IMR-90 (cell line): ENCODE results near the gene DONSON. TPM values are rescaled to one million over a fixed set of nuclear protein-coding genes. Genes with fewer than 3 reads are reported as not detected.

Experiments
- ATAC-seq: fragments of 200-7000 bp; cut with Tn5 transposase; 2 replicates; pipeline ENCODE4 v1.9.1; 2020; ENCODE audit warnings: low read depth, mild to moderate bottlenecking, moderate library complexity
- BruUV-seq: library from RNA; stranded (reverse); fragments of 400-500 nt; replicated peaks from 2 replicates; lab custom pipeline; 2021; lab: Mats Ljungman, UMichigan
- CTCF ChIA-PET: fragments of 300-600 bp; formaldehyde crosslinking; extraction: SDS; loops from one replicate; lab custom pipeline; 2021; ENCODE audit warnings: antibody characterized with exemption; lab: Yijun Ruan, JAX
- POLR2A ChIA-PET: fragments of 300-600 bp; sonication (Branson Sonifier 250); formaldehyde crosslinking; loops from one replicate; lab custom pipeline; 2022; ENCODE audit warnings: antibody characterized with exemption; ENCODE audit not compliant: unreplicated experiment; lab: Charles Lee
- DNase-seq: peaks from one replicate; pipeline ENCODE4 v3.0.0; 2013
- H2AFZ ChIP-seq: replicated peaks from 2 replicates; pipeline ENCODE3; 2013; ENCODE audit warnings: low read length, mild to moderate bottlenecking; ENCODE audit not compliant: poor library complexity
- H2AK5ac ChIP-seq: 2 replicates; pipeline ENCODE4 v1.6.1; 2013; ENCODE audit warnings: low read depth, low read length, inconsistent platforms
- H2AK9ac ChIP-seq: replicated peaks from 2 replicates; pipeline ENCODE3; 2013; ENCODE audit warnings: mild to moderate bottlenecking, low read depth, low read length, moderate library complexity; ENCODE audit not compliant: poor library complexity
- H2BK120ac ChIP-seq: 2 replicates; pipeline ENCODE4 v1.6.1; 2013; ENCODE audit warnings: low read depth, low read length, inconsistent platforms
- H2BK15ac ChIP-seq: 3 replicates; pipeline ENCODE4 v1.6.1; 2013; ENCODE audit warnings: low read depth, low read length, inconsistent platforms
- H2BK20ac ChIP-seq: 2 replicates; pipeline ENCODE4 v1.6.1; 2013; ENCODE audit warnings: low read depth, mild to moderate bottlenecking, inconsistent platforms, low read length, moderate library complexity
- H2BK5ac ChIP-seq: 2 replicates; pipeline ENCODE4 v1.6.1; 2013; ENCODE audit warnings: mild to moderate bottlenecking, low read depth, low read length, inconsistent platforms; ENCODE audit not compliant: poor library complexity, severe bottlenecking
- H3K14ac ChIP-seq: replicated peaks from 2 replicates; pipeline ENCODE4 v1.6.1; 2013; ENCODE audit warnings: low read depth, low read length, inconsistent platforms
- H3K18ac ChIP-seq: 2 replicates; pipeline ENCODE4 v1.6.1; 2013; ENCODE audit warnings: low read depth, low read length, control low read depth
- H3K23ac ChIP-seq: 2 replicates; pipeline ENCODE4 v1.6.1; 2013; ENCODE audit warnings: low read depth, low read length, inconsistent platforms
- H3K27ac ChIP-seq: 2 replicates; pipeline ENCODE4 v1.5.1; 2013; ENCODE audit warnings: mild to moderate bottlenecking, control low read depth, low read length; ENCODE audit not compliant: insufficient read depth
- H3K27me3 ChIP-seq: 2 replicates; pipeline ENCODE4 v1.6.1; 2013; ENCODE audit warnings: low read length; ENCODE audit not compliant: control insufficient read depth, insufficient read depth
- H3K36me3 ChIP-seq: 2 replicates; pipeline ENCODE4 v1.6.1; 2013; ENCODE audit warnings: low read length, mixed read lengths; ENCODE audit not compliant: control insufficient read depth, insufficient read depth
- H3K4ac ChIP-seq: 2 replicates; pipeline ENCODE4 v1.6.1; 2013; ENCODE audit warnings: low read depth, low read length, inconsistent platforms
- H3K4me1 ChIP-seq: 2 replicates; pipeline ENCODE4 v1.6.1; 2013; ENCODE audit warnings: low read length, mixed read lengths; ENCODE audit not compliant: control insufficient read depth, insufficient read depth
- H3K4me2 ChIP-seq: 2 replicates; pipeline ENCODE4 v1.6.1; 2013; ENCODE audit warnings: low read depth, mild to moderate bottlenecking, control low read depth, low read length, moderate library complexity
- H3K4me3 ChIP-seq: 2 replicates; pipeline ENCODE4 v1.5.1; 2013; ENCODE audit warnings: low read depth, mild to moderate bottlenecking, control low read depth, low read length, moderate library complexity; ENCODE audit not compliant: insufficient read depth
- H3K56ac ChIP-seq: 2 replicates; pipeline ENCODE4 v1.6.1; 2013; ENCODE audit warnings: low read length, inconsistent platforms; ENCODE audit not compliant: insufficient read depth; ENCODE audit errors: extremely low read depth
- H3K79me1 ChIP-seq, 2 experiments: 2 replicates each; pipeline ENCODE4 v1.6.1; 2013; ENCODE audit warnings: low read length in 2 of 2, inconsistent platforms in 1 of 2, low read depth in 1 of 2
- H3K9ac ChIP-seq: 2 replicates; pipeline ENCODE4 v1.6.1; 2013; ENCODE audit warnings: low read depth, low read length, control low read depth
- H3K9me1 ChIP-seq: 2 replicates; pipeline ENCODE4 v1.6.1; 2013; ENCODE audit warnings: low read length, inconsistent platforms; ENCODE audit not compliant: insufficient read depth
- H3K9me3 ChIP-seq: 2 replicates; pipeline ENCODE4 v1.6.1; 2013; ENCODE audit warnings: low read length; ENCODE audit not compliant: control insufficient read depth, insufficient read depth
- H4K20me1 ChIP-seq: 2 replicates; pipeline ENCODE4 v1.6.1; 2013; ENCODE audit warnings: low read length, inconsistent platforms; ENCODE audit not compliant: insufficient read depth
- H4K5ac ChIP-seq: 2 replicates; pipeline ENCODE4 v1.6.1; 2013; ENCODE audit warnings: mild to moderate bottlenecking, low read depth, low read length, control low read depth
- H4K8ac ChIP-seq, 2 experiments: 2 replicates each; pipeline ENCODE4 v1.6.1; 2013; ENCODE audit warnings: low read depth in 2 of 2, low read length in 2 of 2, control low read depth in 1 of 2, inconsistent platforms in 1 of 2
- H4K91ac ChIP-seq: 2 replicates; pipeline ENCODE4 v1.6.1; 2013; ENCODE audit warnings: low read depth, low read length, inconsistent platforms; ENCODE audit not compliant: insufficient read depth
- CEBPB ChIP-seq: IDR thresholded peaks from 2 replicates; pipeline ENCODE4 v1.6.1; 2012; ENCODE audit warnings: low read depth, low read length, improper control_type of control experiment
- MXI1 ChIP-seq: IDR thresholded peaks from 2 replicates; pipeline ENCODE4 v1.6.1; 2012; ENCODE audit warnings: low read depth, mild to moderate bottlenecking, low read length, moderate library complexity, borderline replicate concordance
- WGBS, 2 experiments: methylation state at CpG; one replicate each; pipeline versions ENCODE4 v1.1.5 to v1.1.7; 2013; ENCODE audit warnings: missing lambda C conversion rate in 2 of 2; ENCODE audit not compliant: insufficient read length in 1 of 2; ENCODE audit errors: extremely low coverage in 2 of 2; 5-methylcytosine and 5-hydroxymethylcytosine counted together
- dilution Hi-C: fragments of 300-500 bp; cut with HindIII; formaldehyde crosslinking; loops from one replicate; pipeline ENCODE4 v1.14.3; 2018; ENCODE audit warnings: low sequenced_read_pairs; ENCODE audit not compliant: unreplicated experiment
- in situ Hi-C: fragments of 300-500 bp; cut with MboI; formaldehyde crosslinking; loops from 3 replicates; pipeline ENCODE4 v1.14.3; 2019; ENCODE audit warnings: low sequenced_read_pairs, inconsistent platforms, mixed read lengths
- intact Hi-C: fragments of 100-400 bp; cut with micrococcal nuclease; formaldehyde crosslinking; loops from 2 replicates; pipeline ENCODE4 v1.10.0; 2022
- polyA plus RNA-seq, 3 experiments: library from polyadenylated mRNA; depleted of rRNA; stranded (reverse); fragments of >200 nt; gene quantifications; 2 replicates each; pipeline ENCODE4 v1.2.3, GENCODE V29; 2012; ENCODE audit warnings: low replicate concordance in 1 of 3
- total RNA-seq: library from RNA; depleted of rRNA; stranded (reverse); fragments of >200 nt; gene quantifications from 2 replicates; pipeline ENCODE4 v1.2.3, GENCODE V29; 2012

DONSON gene
- total and polyA plus RNA-seq, 2 of the 4 experiments (the other 2 are of a cell fraction), result 14.3 to 16.6 TPM

GRCh38 chr21:33552093-33552998 is 36.1 kb downstream of the DONSON start:
- no peak overlapping the region for H3K14ac ChIP-seq
- 97% methylated on average over 21 of the region's 24 CpGs; no CpG with 5 or more reads in 1 of the 2 experiments for WGBS, 2 experiments
- no TSS peak for BruUV-seq
- H3K18ac ChIP-seq, result no peak overlapping the region
- H3K4me2 ChIP-seq, result no peak overlapping the region
- no peak overlapping the region for H3K23ac ChIP-seq
- H3K9me3 ChIP-seq, result no peaks in the 10 kb centered on the region
- no peak overlapping the region for H3K9ac ChIP-seq
- H3K4me3 ChIP-seq, result no peak overlapping the region
- peaks cover 92% of the 10 kb centered on the region for H4K20me1 ChIP-seq
- H3K9me1 ChIP-seq, result peaks cover 19% of the 10 kb centered on the region
- ATAC-seq (no peak), DNase-seq (peak; percentile 22)
- H3K36me3 ChIP-seq, result peaks cover 66% of the 10 kb centered on the region
- CTCF ChIA-PET, result interaction anchor here (0.6 kb wide), 1 partner anchor 39 kb away, joined by 3 read pairs; no protein-coding TSS in a partner anchor
- in situ Hi-C loops, result no loop called here
- POLR2A ChIA-PET, result interaction anchor here (1.3 kb wide), 1 partner anchor 9 kb away, joined by 3 read pairs; the partner anchor contains the start of gene SON
- H3K27ac ChIP-seq, result no peak overlapping the region
- H2BK5ac ChIP-seq, result no peak overlapping the region
- dilution Hi-C loops, result no loop called here
- H3K4ac ChIP-seq, result no peak overlapping the region
- no peak overlapping the region for H4K8ac ChIP-seq
- H2BK20ac ChIP-seq, result no peak overlapping the region
- no peak overlapping the region for H4K5ac ChIP-seq
- no peaks in the 10 kb centered on the region for H3K27me3 ChIP-seq
- peak overlapping the region; percentile 5 for H2AK9ac ChIP-seq
- no peak overlapping the region for H2AFZ ChIP-seq
- TF ChIP-seq CEBPB (peak; percentile 56), MXI1 (no peak)
- intact Hi-C loops, result no loop called here
- peaks cover 37 to 65% of the 10 kb centered on the region in 2 experiments for H3K79me1 ChIP-seq
- H2BK120ac ChIP-seq, result no peak overlapping the region
- no peak overlapping the region for H2AK5ac ChIP-seq
- H2BK15ac ChIP-seq, result no peak overlapping the region
- H4K91ac ChIP-seq, result no peak overlapping the region
- no peak overlapping the region for H3K56ac ChIP-seq
- H3K4me1 ChIP-seq, result no peaks in the 10 kb centered on the region
